H1 (cell line): ENCODE measurements around the gene SPINK9.

Source experiments
- BRCA1 ChIP-seq: IDR thresholded peaks from 2 replicates; pipeline ENCODE4 v1.6.1; 2012; ENCODE audit warnings: low read depth, low read length, improper control_type of control experiment
- CBX8 ChIP-seq: fragments of 300-800, 300-1000 bp; sonication (generic); IDR thresholded peaks from 2 replicates; pipeline ENCODE4 v1.7.1; 2016; ENCODE audit warnings: low read depth, low read length, borderline replicate concordance
- EZH2 ChIP-seq: fragments of 200-600 bp; sonication (generic); IDR thresholded peaks from 2 replicates; pipeline ENCODE4 v1.7.1; 2012; ENCODE audit warnings: low read depth, mild to moderate bottlenecking, moderate library complexity, low read length, inconsistent platforms; ENCODE audit not compliant: severe bottlenecking
- POLR2A ChIP-seq, 2 experiments: IDR thresholded peaks; 1 replicate in 1 of 2; 2 replicates in 1 of 2; pipeline ENCODE4 v1.6.1; 2011; ENCODE audit warnings: low read depth in 2 of 2, low read length in 2 of 2, mild to moderate bottlenecking in 2 of 2; ENCODE audit errors: control extremely low read depth in 1 of 2
- POLR2AphosphoS5 ChIP-seq: IDR thresholded peaks from 2 replicates; pipeline ENCODE4 v1.6.1; 2011; ENCODE audit warnings: low read depth, low read length
- RAD21 ChIP-seq, 2 experiments: IDR thresholded peaks in 1 of 2; conservative IDR thresholded peaks in 1 of 2; 2 replicates each; pipeline ENCODE4 v1.6.1; 2011; ENCODE audit warnings: low read depth in 2 of 2, low read length in 2 of 2, improper control_type of control experiment in 1 of 2, inconsistent platforms in 1 of 2, mild to moderate bottlenecking in 1 of 2, moderate library complexity in 1 of 2
- TBP ChIP-seq: IDR thresholded peaks from 2 replicates; pipeline ENCODE4 v1.6.1; 2011; ENCODE audit warnings: low read depth, low read length, improper control_type of control experiment
- TCF12 ChIP-seq: IDR thresholded peaks from 2 replicates; pipeline ENCODE4 v1.6.1; 2011; ENCODE audit warnings: low read depth, mild to moderate bottlenecking, low read length
- YY1 ChIP-seq: IDR thresholded peaks from 2 replicates; pipeline ENCODE4 v1.6.1; 2011; ENCODE audit warnings: low read depth, mild to moderate bottlenecking, low read length
- ZNF274 ChIP-seq: IDR thresholded peaks from 2 replicates; pipeline ENCODE4 v1.7.0; 2012; ENCODE audit warnings: low read length, borderline replicate concordance; ENCODE audit errors: extremely low read depth
- TF ChIP-seq, protein P1 (sequence below), 3 experiments: IDR thresholded peaks; 1 replicate in 2 of 3; 2 replicates in 1 of 3; pipeline versions ENCODE4 v1.5.1 to v1.6.1; 2011; ENCODE audit warnings: low read length in 3 of 3, mild to moderate bottlenecking in 3 of 3, inconsistent platforms in 2 of 3, low read depth in 1 of 3, moderate library complexity in 1 of 3; ENCODE audit not compliant: insufficient read depth in 1 of 3; ENCODE audit errors: control extremely low read depth in 1 of 3
- TF ChIP-seq, protein P2 (sequence below): IDR thresholded peaks from 2 replicates; pipeline ENCODE4 v1.6.1; 2012; ENCODE audit warnings: low read length, inconsistent platforms

DNA sequence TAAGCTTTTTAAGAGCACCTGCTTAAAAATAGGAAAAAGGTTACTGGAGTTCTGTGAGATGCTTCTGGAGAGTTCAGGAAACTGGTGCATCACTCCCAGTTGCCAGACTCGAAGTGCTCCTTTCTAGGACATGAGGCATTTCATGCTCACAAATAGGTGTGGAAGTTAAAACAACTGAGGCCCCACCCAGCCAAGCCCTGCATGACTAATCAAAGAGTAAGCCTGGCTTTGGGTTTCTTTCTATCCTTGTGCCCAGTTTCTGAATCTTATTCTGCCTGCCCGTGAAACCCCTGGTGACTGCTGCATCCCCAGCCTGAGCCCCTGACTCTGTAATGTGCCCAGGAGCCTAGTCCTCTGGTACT, 7.7 kb downstream of the SPINK9 start:
- no peak for TF ChIP-seq POLR2AphosphoS5
- TF ChIP-seq, protein P1, sequence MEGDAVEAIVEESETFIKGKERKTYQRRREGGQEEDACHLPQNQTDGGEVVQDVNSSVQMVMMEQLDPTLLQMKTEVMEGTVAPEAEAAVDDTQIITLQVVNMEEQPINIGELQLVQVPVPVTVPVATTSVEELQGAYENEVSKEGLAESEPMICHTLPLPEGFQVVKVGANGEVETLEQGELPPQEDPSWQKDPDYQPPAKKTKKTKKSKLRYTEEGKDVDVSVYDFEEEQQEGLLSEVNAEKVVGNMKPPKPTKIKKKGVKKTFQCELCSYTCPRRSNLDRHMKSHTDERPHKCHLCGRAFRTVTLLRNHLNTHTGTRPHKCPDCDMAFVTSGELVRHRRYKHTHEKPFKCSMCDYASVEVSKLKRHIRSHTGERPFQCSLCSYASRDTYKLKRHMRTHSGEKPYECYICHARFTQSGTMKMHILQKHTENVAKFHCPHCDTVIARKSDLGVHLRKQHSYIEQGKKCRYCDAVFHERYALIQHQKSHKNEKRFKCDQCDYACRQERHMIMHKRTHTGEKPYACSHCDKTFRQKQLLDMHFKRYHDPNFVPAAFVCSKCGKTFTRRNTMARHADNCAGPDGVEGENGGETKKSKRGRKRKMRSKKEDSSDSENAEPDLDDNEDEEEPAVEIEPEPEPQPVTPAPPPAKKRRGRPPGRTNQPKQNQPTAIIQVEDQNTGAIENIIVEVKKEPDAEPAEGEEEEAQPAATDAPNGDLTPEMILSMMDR (IDR thresholded peaks at IDR 0.05; ENCODE audit: control extremely low read depth in 1 of 3, insufficient read depth in 1 of 3, low read depth in 1 of 3, low read length in 3 of 3), result no peak
- TF ChIP-seq ZNF274, result no peak
- TF ChIP-seq, protein P2, sequence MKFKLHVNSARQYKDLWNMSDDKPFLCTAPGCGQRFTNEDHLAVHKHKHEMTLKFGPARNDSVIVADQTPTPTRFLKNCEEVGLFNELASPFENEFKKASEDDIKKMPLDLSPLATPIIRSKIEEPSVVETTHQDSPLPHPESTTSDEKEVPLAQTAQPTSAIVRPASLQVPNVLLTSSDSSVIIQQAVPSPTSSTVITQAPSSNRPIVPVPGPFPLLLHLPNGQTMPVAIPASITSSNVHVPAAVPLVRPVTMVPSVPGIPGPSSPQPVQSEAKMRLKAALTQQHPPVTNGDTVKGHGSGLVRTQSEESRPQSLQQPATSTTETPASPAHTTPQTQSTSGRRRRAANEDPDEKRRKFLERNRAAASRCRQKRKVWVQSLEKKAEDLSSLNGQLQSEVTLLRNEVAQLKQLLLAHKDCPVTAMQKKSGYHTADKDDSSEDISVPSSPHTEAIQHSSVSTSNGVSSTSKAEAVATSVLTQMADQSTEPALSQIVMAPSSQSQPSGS, result no peak
- TF ChIP-seq CBX8, result no peak
- TF ChIP-seq YY1, result no peak
- no peak for TF ChIP-seq EZH2
- no peak for TF ChIP-seq TBP
- TF ChIP-seq RAD21 (IDR thresholded peaks at IDR 0.05 in 1 of 2, conservative IDR thresholded peaks at IDR 0.05 in 1 of 2; ENCODE audit: low read depth in 2 of 2, low read length in 2 of 2), result no peak
- no peak for TF ChIP-seq POLR2A (IDR thresholded peaks at IDR 0.05; ENCODE audit: control extremely low read depth in 1 of 2, low read depth in 2 of 2, low read length in 2 of 2)
- TF ChIP-seq BRCA1, result no peak
- TF ChIP-seq TCF12, result no peak
